Panc1 (cell line): ENCODE measurements around the gene SYDE2. TPM values are rescaled to one million over a fixed set of nuclear protein-coding genes. Genes with fewer than 3 reads are reported as not detected.
"Not testable (repeated sequence)": the region's sequence is repeated elsewhere in the genome, so short reads cannot be mapped to it uniquely, and the experiment has no call there.

Experiments
- ATAC-seq: fragments of 200-7000 bp; cut with Tn5 transposase; 2 replicates; pipeline ENCODE4 v1.9.1; 2020; ENCODE audit warnings: mild to moderate bottlenecking, moderate library complexity
- BruUV-seq: library from RNA; stranded (reverse); fragments of 400-500 nt; replicated peaks from 2 replicates; lab custom pipeline; 2021; lab: Mats Ljungman, UMichigan
- CTCF ChIA-PET: fragments of 300-600 bp; sonication (Branson Sonifier 250); formaldehyde crosslinking; loops from one replicate; lab custom pipeline; 2022; ENCODE audit warnings: antibody characterized with exemption; lab: Charles Lee
- POLR2A ChIA-PET: fragments of 300-600 bp; sonication (Branson Sonifier 250); formaldehyde crosslinking; loops from one replicate; lab custom pipeline; 2022; ENCODE audit warnings: antibody characterized with exemption; lab: Charles Lee
- DNase-seq: peaks from one replicate; pipeline ENCODE4 v3.0.0-alpha.2; 2010; ENCODE audit warnings: low read depth, low spot score
- H3K27ac ChIP-seq: 2 replicates; pipeline ENCODE4 v1.5.1; 2011; ENCODE audit warnings: mild to moderate bottlenecking, low read length, inconsistent platforms
- H3K27me3 ChIP-seq: fragments of 200-500 bp; sonication (Bioruptor generic); 2 replicates; pipeline ENCODE4 v1.6.0; 2014; ENCODE audit warnings: low read length, inconsistent platforms; ENCODE audit not compliant: control insufficient read depth, insufficient read depth
- H3K36me3 ChIP-seq: fragments of 200-500 bp; sonication (Bioruptor generic); 2 replicates; pipeline ENCODE4 v1.5.1; 2014; ENCODE audit warnings: inconsistent platforms, mild to moderate bottlenecking, low read length, moderate library complexity; ENCODE audit not compliant: control insufficient read depth, insufficient read depth
- H3K4me1 ChIP-seq: 2 replicates; pipeline ENCODE4 v1.5.1; 2011; ENCODE audit warnings: inconsistent platforms, mild to moderate bottlenecking, low read length, moderate library complexity; ENCODE audit not compliant: control insufficient read depth, insufficient read depth
- H3K4me3 ChIP-seq, 2 experiments: 2 replicates each; pipeline ENCODE4 v1.5.1; 2011 to 2012; ENCODE audit warnings: low read depth in 2 of 2, low read length in 2 of 2, mild to moderate bottlenecking in 2 of 2, inconsistent platforms in 1 of 2, moderate library complexity in 1 of 2
- H3K9me3 ChIP-seq: fragments of 200-500 bp; sonication (Bioruptor generic); 2 replicates; pipeline ENCODE4 v1.5.1; 2014; ENCODE audit warnings: low read depth, mild to moderate bottlenecking, inconsistent platforms, low read length, moderate library complexity; ENCODE audit not compliant: control insufficient read depth, insufficient read depth
- CTCF ChIP-seq: fragments of 450-650 bp; IDR thresholded peaks from 2 replicates; pipeline ENCODE4 v1.5.1; 2017; ENCODE audit warnings: mild to moderate bottlenecking
- POLR2AphosphoS5 ChIP-seq: IDR thresholded peaks from 2 replicates; pipeline ENCODE4 v1.6.1; 2012; ENCODE audit warnings: mild to moderate bottlenecking, low read depth, low read length, moderate library complexity
- SIN3A ChIP-seq: IDR thresholded peaks from 2 replicates; pipeline ENCODE4 v1.6.1; 2012; ENCODE audit warnings: low read depth, mild to moderate bottlenecking, low read length, moderate library complexity, borderline replicate concordance; ENCODE audit not compliant: insufficient read depth
- TCF7L2 ChIP-seq: IDR thresholded peaks from 2 replicates; pipeline ENCODE4 v1.6.1; 2011; ENCODE audit warnings: mild to moderate bottlenecking, low read depth, low read length, inconsistent platforms
- in situ Hi-C: cut with HindIII; loops from 2 replicates; pipeline ENCODE4 v1.10.0; 2016; ENCODE audit warnings: low sequenced_read_pairs, low pct_unique_long_range_greater_than_20kb
- intact Hi-C: fragments of 100-400 bp; cut with micrococcal nuclease; formaldehyde crosslinking; loops from one replicate; pipeline ENCODE4 v1.10.0; 2022; ENCODE audit not compliant: unreplicated experiment
- total RNA-seq: library from RNA; stranded (reverse); gene quantifications from one replicate; pipeline ENCODE4 v1.2.1, GENCODE V29; 2021; ENCODE audit not compliant: unreplicated experiment
- TF ChIP-seq, protein P1 (sequence below), 2 experiments: IDR thresholded peaks; 2 replicates each; pipeline ENCODE4 v1.6.1; 2011 to 2012; ENCODE audit warnings: low read depth in 2 of 2, control low read depth in 1 of 2, low read length in 1 of 2, mild to moderate bottlenecking in 1 of 2, moderate library complexity in 1 of 2; ENCODE audit not compliant: insufficient read depth in 1 of 2

SYDE2 gene
- total RNA-seq, 1 experiment from 2014 or later = 18.2 TPM

GRCh38 chr1:85189120-85189519, 11.7 kb downstream of the SYDE2 start:
- in situ Hi-C loops (no loop called here), intact Hi-C loops (no loop called here)
- ATAC-seq (no peak), DNase-seq (no peak)
- CTCF ChIA-PET = no interaction called here
- Histone ChIP-seq H3K9me3 (no peaks in the 10 kb centered on the region), H3K27ac (no peak overlapping the region), H3K36me3 (peaks cover 9% of the 10 kb centered on the region), H3K4me1 (no peaks in the 10 kb centered on the region), H3K27me3 (no peaks in the 10 kb centered on the region), H3K4me3 (no peak overlapping the region)
- no TSS peak for BruUV-seq
- POLR2A ChIA-PET = no interaction called here
- no peak for TF ChIP-seq CTCF
- TF ChIP-seq POLR2AphosphoS5 = no peak
- TF ChIP-seq, protein P1, sequence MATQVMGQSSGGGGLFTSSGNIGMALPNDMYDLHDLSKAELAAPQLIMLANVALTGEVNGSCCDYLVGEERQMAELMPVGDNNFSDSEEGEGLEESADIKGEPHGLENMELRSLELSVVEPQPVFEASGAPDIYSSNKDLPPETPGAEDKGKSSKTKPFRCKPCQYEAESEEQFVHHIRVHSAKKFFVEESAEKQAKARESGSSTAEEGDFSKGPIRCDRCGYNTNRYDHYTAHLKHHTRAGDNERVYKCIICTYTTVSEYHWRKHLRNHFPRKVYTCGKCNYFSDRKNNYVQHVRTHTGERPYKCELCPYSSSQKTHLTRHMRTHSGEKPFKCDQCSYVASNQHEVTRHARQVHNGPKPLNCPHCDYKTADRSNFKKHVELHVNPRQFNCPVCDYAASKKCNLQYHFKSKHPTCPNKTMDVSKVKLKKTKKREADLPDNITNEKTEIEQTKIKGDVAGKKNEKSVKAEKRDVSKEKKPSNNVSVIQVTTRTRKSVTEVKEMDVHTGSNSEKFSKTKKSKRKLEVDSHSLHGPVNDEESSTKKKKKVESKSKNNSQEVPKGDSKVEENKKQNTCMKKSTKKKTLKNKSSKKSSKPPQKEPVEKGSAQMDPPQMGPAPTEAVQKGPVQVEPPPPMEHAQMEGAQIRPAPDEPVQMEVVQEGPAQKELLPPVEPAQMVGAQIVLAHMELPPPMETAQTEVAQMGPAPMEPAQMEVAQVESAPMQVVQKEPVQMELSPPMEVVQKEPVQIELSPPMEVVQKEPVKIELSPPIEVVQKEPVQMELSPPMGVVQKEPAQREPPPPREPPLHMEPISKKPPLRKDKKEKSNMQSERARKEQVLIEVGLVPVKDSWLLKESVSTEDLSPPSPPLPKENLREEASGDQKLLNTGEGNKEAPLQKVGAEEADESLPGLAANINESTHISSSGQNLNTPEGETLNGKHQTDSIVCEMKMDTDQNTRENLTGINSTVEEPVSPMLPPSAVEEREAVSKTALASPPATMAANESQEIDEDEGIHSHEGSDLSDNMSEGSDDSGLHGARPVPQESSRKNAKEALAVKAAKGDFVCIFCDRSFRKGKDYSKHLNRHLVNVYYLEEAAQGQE (IDR thresholded peaks at IDR 0.05; ENCODE audit: insufficient read depth in 1 of 2, low read depth in 2 of 2, low read length in 1 of 2) = no peak
- TF ChIP-seq SIN3A = no peak
- no peak for TF ChIP-seq TCF7L2

DNA sequence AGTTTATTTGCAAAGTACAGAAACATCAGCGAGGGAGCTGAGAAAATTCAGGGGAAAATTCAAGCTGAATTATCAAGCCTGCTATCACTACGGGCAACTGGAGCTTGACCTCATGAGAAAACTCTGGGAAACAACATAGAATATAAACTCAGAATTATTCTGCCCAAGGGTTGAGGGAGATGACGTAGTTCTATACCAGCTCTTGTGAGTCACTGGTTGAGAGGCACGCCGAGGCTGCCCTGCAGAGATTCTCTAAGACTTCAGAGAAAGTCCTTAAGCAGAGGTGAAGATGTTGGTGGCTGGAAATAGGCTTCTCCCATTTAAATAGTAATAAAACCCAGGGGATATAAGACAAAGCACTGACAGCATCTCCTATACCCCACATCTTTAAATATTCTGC, 12.3 kb downstream of the SYDE2 start:
- in situ Hi-C loops (no loop called here), intact Hi-C loops (no loop called here)
- no peaks in the 10 kb centered on the region for H3K4me1 ChIP-seq
- H3K36me3 ChIP-seq = peaks cover 9% of the 10 kb centered on the region
- ATAC-seq (peak; percentile 62; the same call in 1 of the 2 replicates), DNase-seq (no peak)
- POLR2A ChIA-PET = no interaction called here
- H3K27ac ChIP-seq = no peak overlapping the region
- no peaks in the 10 kb centered on the region for H3K9me3 ChIP-seq
- no peaks in the 10 kb centered on the region for H3K27me3 ChIP-seq
- no peak for TF ChIP-seq CTCF
- TF ChIP-seq SIN3A = no peak
- TF ChIP-seq, protein P1 (IDR thresholded peaks at IDR 0.05; ENCODE audit: insufficient read depth in 1 of 2, low read depth in 2 of 2, low read length in 1 of 2) = no peak
- TF ChIP-seq POLR2AphosphoS5 = no peak
- no peak for TF ChIP-seq TCF7L2
- no peak overlapping the region for H3K4me3 ChIP-seq
- CTCF ChIA-PET = no interaction called here
- no TSS peak for BruUV-seq

- ATAC-seq = not testable (repeated sequence)
Measured at GRCh38 chr1:85187021-85187420, 13.8 kb downstream of the SYDE2 start.

More at GRCh38 chr1:85187021-85187420, 13.8 kb downstream of the SYDE2 start:
- H3K27me3 ChIP-seq, CTCF ChIA-PET, H3K9me3 ChIP-seq, intact Hi-C loops, BruUV-seq, H3K4me1 ChIP-seq, in situ Hi-C loops, DNase-seq, H3K27ac ChIP-seq, H3K4me3 ChIP-seq, POLR2A ChIA-PET: not testable (repeated sequence)
- peaks cover 16% of the 10 kb centered on the region for H3K36me3 ChIP-seq
